HFF-Myc (cell line): Measurements from ENCODE around the gene MRPL11.

ENCODE experiments used
- DNase-seq: peaks from one replicate; pipeline ENCODE4 v3.0.0-alpha.2; 2011; ENCODE audit warnings: low read depth; ENCODE audit errors: extremely low read depth
- H3K4me3 ChIP-seq: replicated peaks from 2 replicates; pipeline ENCODE4 v1.5.1; 2011; ENCODE audit warnings: low read depth, mild to moderate bottlenecking, control low read depth, low read length
- TF ChIP-seq, protein P1 (sequence below): IDR thresholded peaks from 2 replicates; pipeline ENCODE4 v1.5.1; 2012; ENCODE audit warnings: mild to moderate bottlenecking, low read depth, low read length, control low read depth; ENCODE audit errors: missing control alignments

Gene MRPL11

DNA sequence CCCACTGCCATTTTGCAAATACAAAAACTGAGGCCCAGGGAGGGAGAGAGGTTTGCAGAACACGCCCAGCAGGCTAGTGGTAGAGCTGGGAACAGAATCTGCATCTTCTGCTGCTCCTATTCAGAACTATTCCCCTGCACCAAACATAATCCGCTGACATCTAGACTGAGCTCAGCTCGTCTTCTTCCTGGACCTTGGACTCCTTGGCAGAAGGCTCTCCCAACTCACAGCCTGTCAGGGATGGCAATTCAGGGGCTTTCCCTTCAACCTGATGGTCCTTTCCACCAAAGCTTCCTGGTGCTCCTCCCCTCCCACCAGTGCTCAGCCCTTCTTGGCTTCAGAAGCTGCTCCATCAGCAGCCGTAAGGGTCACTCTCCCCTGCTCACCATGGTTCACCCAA, 27.3 kb downstream of the MRPL11 start:
- no peak overlapping the region for H3K4me3 ChIP-seq
- DNase-seq = no peak
- TF ChIP-seq, protein P1, sequence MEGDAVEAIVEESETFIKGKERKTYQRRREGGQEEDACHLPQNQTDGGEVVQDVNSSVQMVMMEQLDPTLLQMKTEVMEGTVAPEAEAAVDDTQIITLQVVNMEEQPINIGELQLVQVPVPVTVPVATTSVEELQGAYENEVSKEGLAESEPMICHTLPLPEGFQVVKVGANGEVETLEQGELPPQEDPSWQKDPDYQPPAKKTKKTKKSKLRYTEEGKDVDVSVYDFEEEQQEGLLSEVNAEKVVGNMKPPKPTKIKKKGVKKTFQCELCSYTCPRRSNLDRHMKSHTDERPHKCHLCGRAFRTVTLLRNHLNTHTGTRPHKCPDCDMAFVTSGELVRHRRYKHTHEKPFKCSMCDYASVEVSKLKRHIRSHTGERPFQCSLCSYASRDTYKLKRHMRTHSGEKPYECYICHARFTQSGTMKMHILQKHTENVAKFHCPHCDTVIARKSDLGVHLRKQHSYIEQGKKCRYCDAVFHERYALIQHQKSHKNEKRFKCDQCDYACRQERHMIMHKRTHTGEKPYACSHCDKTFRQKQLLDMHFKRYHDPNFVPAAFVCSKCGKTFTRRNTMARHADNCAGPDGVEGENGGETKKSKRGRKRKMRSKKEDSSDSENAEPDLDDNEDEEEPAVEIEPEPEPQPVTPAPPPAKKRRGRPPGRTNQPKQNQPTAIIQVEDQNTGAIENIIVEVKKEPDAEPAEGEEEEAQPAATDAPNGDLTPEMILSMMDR = no peak

DNA sequence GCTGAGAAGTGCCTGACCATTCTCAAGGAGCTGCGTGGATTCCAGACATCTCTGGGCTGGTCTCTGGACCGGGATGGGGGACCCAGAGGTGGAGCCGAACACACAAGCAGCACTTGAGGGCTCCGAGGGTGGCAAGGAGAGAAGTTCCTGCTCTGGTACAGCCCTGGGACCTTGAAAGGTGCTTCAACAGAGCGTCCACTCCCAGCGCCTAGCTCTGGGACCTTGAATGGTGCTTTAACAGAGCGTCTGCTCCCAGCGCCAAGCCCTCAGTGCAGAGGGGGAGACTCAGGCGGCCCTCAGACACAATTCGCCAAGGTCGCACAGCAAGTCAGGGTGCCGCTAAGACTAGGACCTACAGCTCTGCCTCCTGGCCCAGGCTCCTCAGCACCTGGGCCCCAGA, 28.5 kb downstream of the MRPL11 start:
- H3K4me3 ChIP-seq = no peak overlapping the region
- TF ChIP-seq, protein P1 = no peak
- no peak for DNase-seq

DNA sequence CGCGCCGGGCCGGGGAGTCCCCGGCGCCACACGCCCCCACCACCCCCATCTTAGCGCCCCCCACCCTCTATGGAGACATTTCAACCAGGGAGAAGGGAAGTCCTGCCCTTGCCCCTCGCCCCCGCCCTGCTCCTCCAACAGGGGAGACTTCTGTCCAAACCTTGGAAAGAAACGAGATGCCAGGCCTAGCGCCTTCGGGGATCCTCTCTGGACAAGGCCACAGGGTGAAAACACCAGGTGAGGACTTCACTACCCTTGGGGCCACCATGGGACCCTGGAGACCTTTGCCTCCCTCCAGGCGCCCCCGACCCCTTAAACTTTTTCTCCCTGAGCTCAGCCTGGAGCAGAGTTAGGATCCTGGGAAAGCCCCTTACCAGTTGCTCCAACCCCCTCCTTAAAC, 29.4 kb downstream of the MRPL11 start:
- TF ChIP-seq, protein P1 = no peak
- H3K4me3 ChIP-seq = no peak overlapping the region
- no peak for DNase-seq

DNA sequence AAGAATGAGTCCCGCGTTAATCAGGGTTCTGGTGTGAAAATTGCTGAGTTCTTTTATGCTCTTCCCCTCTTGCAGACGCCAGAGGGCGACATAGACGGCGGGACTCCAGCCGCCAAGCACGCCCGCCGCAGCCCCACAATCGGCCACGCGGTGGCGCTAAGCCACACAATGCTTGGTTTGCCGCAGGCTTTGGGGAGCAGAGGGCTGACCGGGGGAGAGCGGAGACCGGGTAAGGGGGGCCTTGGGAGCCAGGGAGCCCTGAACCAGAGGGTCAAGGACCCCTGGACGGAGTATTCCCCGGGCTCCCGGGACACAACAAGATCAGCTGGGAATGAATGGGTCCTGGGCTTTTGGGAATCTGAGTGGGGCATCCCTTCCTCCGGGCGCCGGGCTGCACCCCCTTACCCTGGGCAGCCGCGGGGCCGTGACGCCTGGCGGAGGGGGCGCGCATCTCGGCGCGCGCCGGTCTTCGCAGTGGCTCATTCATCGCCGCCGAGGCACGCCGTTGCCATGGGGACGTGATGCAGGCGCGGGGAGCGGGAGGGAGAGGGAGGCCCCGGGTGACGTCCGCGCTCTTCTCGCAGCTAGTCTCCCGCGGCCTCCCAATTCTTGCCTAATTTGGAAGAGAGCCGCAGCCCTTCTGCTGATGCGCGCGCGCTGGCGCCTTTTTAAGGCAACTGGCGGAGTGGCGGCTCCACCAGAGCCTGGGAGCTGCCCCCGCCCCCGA, 30.0 kb downstream of the MRPL11 start:
- TF ChIP-seq, protein P1 = peak; percentile 100
- peak; percentile 53 for DNase-seq

DNA sequence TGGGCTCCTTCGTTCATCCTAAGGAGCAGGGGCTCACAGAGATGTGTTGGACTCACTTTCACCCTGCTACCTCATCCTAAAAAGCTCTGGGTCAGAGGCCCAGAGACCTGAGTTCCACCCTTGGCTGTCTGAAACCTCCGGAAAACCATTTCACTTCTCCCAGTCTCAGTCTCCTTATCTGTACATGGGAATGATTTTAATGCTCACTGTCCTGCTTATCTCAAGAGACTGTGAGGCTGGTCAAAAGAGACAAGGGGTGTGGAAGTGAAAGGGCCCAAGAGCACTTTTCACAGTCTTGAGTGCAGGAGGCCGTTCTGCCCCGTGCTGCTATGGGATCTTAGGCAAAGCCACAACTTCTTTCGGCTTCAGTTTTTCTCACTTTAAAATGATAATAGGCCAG, 31.0 kb downstream of the MRPL11 start:
- DNase-seq = no peak
- no peak overlapping the region for H3K4me3 ChIP-seq
- TF ChIP-seq, protein P1 = no peak

More for the DNA sequence above, 30.0 kb downstream of the MRPL11 start:
- peak overlapping the region; percentile 39 for H3K4me3 ChIP-seq

DNA sequence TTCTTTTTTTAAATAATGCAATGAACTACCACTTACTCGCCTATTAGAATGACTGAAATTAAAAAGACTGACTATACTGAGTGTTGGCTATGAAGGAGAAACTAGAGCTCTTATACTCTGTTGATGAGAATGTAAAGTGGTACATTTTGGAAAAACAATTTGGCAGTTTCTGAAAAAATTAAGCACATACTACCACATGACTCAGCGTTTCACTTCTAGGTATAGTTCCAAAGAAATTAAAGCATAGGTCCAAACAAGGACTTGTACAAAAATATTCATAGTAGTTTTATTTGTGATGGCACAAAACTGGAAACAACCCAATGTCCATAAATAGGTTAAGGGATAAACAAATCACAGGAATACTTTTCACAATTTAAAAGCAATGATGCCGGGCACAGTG, 44.7 kb downstream of the MRPL11 start:
- H3K4me3 ChIP-seq = no peak overlapping the region
- no peak for DNase-seq
- TF ChIP-seq, protein P1 = no peak

DNA sequence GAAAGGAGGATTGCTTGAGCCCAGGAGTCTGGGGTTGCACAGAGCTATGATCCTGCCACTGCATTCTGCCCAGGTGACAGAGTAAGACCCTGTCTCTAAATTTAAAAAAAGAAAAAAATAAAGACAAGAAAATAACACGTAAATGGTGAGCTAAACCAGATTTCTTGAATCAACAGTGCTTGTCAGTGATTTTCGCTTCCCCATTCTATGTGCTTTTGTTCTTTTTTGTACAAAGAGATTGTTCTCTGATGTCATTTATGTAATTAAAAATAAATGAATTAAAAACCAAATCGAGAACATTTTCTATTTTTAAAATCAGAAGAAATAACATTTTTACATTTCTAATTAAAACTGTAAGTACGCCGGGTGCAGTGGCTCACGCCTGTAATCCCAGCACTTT, 47.3 kb downstream of the MRPL11 start:
- H3K4me3 ChIP-seq = no peak overlapping the region
- DNase-seq = no peak
- TF ChIP-seq, protein P1 = no peak
